Measurements from ENCODE around the gene E2F1. TPM values are rescaled to one million over a fixed set of nuclear protein-coding genes. Genes with fewer than 3 reads are reported as not detected.

The E2F1 gene
- total and polyA plus RNA-seq, 2 experiments from 2014 or later, result 12.1 to 42.6 TPM

GRCh38 chr20:33703498-33704137 lies 17.4 kb upstream of the E2F1 start (continued):
- no peak for TF ChIP-seq ETS1 (IDR thresholded peaks at IDR 0.05)

DNA sequence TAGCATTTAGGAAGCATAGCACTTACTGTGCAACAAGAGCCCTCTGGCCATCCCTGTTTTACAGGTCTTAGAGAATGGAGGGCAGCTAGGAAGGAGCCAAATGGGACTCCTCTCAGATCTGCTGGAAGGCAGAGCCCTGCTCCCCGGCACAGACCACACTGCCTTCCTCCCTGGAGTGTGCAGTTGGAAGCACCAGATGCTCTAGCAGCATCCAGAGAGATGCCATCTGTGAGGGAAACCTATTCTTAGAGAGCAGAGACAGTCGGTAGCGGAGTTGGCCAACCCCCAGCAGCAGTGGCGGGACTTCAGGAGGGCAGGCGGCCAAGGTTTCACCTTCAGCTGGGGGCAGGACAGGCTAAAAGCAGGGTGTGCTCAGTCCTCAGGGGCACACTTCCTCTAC lies 16.7 kb upstream of the E2F1 start:
- Histone ChIP-seq H3F3A (replicated peaks; ENCODE audit: low read depth) (no peaks in the 10 kb centered on the region), H3K4me1 (ENCODE audit: insufficient read depth) (no peaks in the 10 kb centered on the region), H3K4me3 (no peak overlapping the region), H2AFZ (no peak overlapping the region), H3K4me2 (no peak overlapping the region), H3K27ac (ENCODE audit: low read depth) (no peak overlapping the region), H3K27me3 (ENCODE audit: insufficient read depth) (no peaks in the 10 kb centered on the region), H3K79me2 (replicated peaks; ENCODE audit: insufficient read depth) (no peaks in the 10 kb centered on the region), H4K20me1 (replicated peaks; ENCODE audit: insufficient read depth) (no peaks in the 10 kb centered on the region), H3K36me3 (ENCODE audit: insufficient read depth) (no peaks in the 10 kb centered on the region), H3K9me2 (ENCODE audit: insufficient read depth) (no peaks in the 10 kb centered on the region)
- no peak for DNase-seq (ENCODE audit: low spot score)
- no peak for ATAC-seq
- Mint-ChIP-seq H3K4me3 (no peak overlapping the region; the same call in 2 of the 3 replicates), H3K27me3 (ENCODE audit: insufficient read depth, low read depth, poor library complexity) (peaks cover 7% of the 10 kb centered on the region), H3K27ac (no peak overlapping the region), H3K4me1 (no peaks in the 10 kb centered on the region), H3K36me3 (ENCODE audit: low read depth) (peaks cover 21% of the 10 kb centered on the region), H3K9me3 (peaks cover 47% of the 10 kb centered on the region)
- TF ChIP-seq POLR2AphosphoS5 (IDR thresholded peaks at IDR 0.05; ENCODE audit: low read depth) (no peak), ZNF462 (CRISPR knock-in tag; IDR thresholded peaks at IDR 0.05) (no peak), CREB1 (CRISPR knock-in tag; IDR thresholded peaks at IDR 0.05; ENCODE audit: low read depth) (no peak), ETS1 (IDR thresholded peaks at IDR 0.05) (no peak), ZNF114 (CRISPR knock-in tag; IDR thresholded peaks at IDR 0.05) (no peak), ZNF331 (CRISPR knock-in tag; IDR thresholded peaks at IDR 0.05; ENCODE audit: low read depth) (no peak), NANOG (IDR thresholded peaks at IDR 0.05; ENCODE audit: borderline replicate concordance) (no peak), JUNB (IDR thresholded peaks at IDR 0.05; ENCODE audit: unreplicated experiment) (no peak), EZH2phosphoT487 (IDR thresholded peaks at IDR 0.05; ENCODE audit: unreplicated experiment) (no peak)
